ENCODE measurements around the gene ADCY10.

DNA sequence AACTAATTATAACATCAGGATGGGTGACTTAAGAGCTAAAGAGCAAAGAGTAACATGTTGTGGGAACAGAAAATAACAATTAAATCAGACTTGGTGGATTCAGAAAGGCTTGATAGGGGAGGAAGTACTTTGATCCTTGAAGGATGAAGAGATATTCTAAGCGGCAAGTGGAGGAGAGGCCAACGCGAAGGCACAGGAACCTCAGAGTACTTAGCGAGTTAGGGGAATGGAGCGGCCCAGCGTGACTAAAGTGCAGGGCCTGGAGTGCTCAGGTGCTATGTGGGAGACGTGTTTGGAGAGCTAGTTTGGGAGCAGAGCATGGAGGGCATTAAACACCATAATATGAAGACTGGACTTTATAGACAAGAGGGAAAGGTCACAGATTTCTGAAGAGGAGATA lies 64.3 kb downstream of the ADCY10 start:
- no peak for TF ChIP-seq POLR2AphosphoS5 (IDR thresholded peaks at IDR 0.05; ENCODE audit: low read depth, low read length)
- no peak for TF ChIP-seq POLR2A (IDR thresholded peaks at IDR 0.05; ENCODE audit: low read depth, low read length)
- no peak for TF ChIP-seq TAF1 (IDR thresholded peaks at IDR 0.05; ENCODE audit: borderline replicate concordance, low read depth, low read length)
